ENCODE measurements around the gene APOL3. TPM values are rescaled to one million over a fixed set of nuclear protein-coding genes. Genes with fewer than 3 reads are reported as not detected.
"Not testable (repeated sequence)": the region's sequence is repeated elsewhere in the genome, so short reads cannot be mapped to it uniquely, and the experiment has no call there.

Gene APOL3, protein sequence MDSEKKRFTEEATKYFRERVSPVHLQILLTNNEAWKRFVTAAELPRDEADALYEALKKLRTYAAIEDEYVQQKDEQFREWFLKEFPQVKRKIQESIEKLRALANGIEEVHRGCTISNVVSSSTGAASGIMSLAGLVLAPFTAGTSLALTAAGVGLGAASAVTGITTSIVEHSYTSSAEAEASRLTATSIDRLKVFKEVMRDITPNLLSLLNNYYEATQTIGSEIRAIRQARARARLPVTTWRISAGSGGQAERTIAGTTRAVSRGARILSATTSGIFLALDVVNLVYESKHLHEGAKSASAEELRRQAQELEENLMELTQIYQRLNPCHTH
- total RNA-seq (1.3 and 2.7 TPM in 2 replicates), polyA plus RNA-seq (0.79 and 2.1 TPM in 2 replicates)

DNA sequence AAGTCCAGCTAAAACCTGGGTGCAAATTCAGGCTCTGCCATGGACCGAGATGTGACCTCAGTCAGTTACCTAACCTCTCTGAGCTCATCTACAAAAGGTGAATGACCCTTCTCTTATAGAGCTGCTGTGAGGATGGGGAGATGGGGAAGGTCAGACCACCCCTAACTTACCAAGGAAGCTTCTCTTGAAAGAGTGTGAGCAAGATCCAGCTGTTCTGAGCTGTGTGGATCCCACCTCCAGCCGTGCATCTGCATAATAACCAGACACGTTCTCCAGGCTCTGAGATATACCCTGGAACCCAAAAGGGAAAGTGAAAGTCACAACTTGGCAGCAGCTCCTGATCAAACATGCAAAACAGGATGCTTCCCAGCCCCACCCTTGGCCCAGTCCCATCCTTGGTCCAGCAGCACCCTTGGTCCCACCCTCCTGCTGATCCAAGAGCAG is at the start of gene APOL3:
TSS of gene APOL3 (minus strand) at position 257 of the 444 bp plus-strand sequence. CDS start 11,700 bp downstream, outside the sequence.
- Histone ChIP-seq H3K4me2 (no peak within 1 kb of the TSS), H3K27ac (no peak within 1 kb of the TSS), H3K27me3 (no peaks in the 10 kb centered on the region), H3K36me3 (replicated peaks; ENCODE audit: insufficient read depth, low read depth) (no peaks in the 10 kb centered on the region), H2AFZ (no peak within 1 kb of the TSS), H4K20me1 (ENCODE audit: insufficient read depth, poor library complexity, severe bottlenecking) (no peaks in the 10 kb centered on the region), H3K9me3 (ENCODE audit: low read depth) (no peaks in the 10 kb centered on the region), H3K9me2 (replicated peaks; ENCODE audit: insufficient read depth) (no peaks in the 10 kb centered on the region), H3K4me3 (no peak within 1 kb of the TSS), H3K79me2 (no peaks in the 10 kb centered on the region), H3K4me1 (ENCODE audit: insufficient read depth) (peaks cover 10% of the 10 kb centered on the region)
- WGBS (ENCODE audit: low lambda C conversion rate, missing lambda C conversion rate), result 69% methylated on average over 3 of the region's 3 CpGs
- TF ChIP-seq, protein P1, sequence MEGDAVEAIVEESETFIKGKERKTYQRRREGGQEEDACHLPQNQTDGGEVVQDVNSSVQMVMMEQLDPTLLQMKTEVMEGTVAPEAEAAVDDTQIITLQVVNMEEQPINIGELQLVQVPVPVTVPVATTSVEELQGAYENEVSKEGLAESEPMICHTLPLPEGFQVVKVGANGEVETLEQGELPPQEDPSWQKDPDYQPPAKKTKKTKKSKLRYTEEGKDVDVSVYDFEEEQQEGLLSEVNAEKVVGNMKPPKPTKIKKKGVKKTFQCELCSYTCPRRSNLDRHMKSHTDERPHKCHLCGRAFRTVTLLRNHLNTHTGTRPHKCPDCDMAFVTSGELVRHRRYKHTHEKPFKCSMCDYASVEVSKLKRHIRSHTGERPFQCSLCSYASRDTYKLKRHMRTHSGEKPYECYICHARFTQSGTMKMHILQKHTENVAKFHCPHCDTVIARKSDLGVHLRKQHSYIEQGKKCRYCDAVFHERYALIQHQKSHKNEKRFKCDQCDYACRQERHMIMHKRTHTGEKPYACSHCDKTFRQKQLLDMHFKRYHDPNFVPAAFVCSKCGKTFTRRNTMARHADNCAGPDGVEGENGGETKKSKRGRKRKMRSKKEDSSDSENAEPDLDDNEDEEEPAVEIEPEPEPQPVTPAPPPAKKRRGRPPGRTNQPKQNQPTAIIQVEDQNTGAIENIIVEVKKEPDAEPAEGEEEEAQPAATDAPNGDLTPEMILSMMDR (IDR thresholded peaks at IDR 0.05; ENCODE audit: poor library complexity), result no peak
- TF ChIP-seq EZH2phosphoT487 (IDR thresholded peaks at IDR 0.05; ENCODE audit: low read depth, severe bottlenecking, unreplicated experiment) (no peak), EZH2 (IDR thresholded peaks at IDR 0.05; ENCODE audit: borderline replicate concordance) (no peak)
- DNase-seq (ENCODE audit: low spot score), result no peak

DNA sequence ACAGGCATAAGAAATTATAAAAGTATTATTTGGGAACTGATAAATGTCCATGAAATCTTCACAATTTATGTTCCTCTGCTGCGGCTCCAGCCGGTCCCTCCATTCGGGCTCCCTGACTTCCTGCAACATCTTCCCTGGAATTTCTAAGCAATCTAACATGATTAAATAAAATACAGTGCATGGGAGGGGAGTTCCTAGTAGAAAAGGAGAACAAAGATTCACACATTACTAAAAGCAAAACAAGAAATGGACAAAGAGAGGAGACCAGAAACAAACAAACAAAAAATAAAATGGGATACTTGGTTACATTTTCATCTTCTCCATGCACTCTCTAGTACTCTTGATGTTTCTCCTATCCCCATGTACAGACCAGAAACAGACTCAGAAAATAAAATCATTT is 49.7 kb upstream of the APOL3 start:
- no peak overlapping the region for H2AFZ ChIP-seq
- no peak overlapping the region for H3K27ac ChIP-seq
- no peak for TF ChIP-seq EZH2phosphoT487 (IDR thresholded peaks at IDR 0.05; ENCODE audit: low read depth, severe bottlenecking, unreplicated experiment)
- TF ChIP-seq EZH2 (IDR thresholded peaks at IDR 0.05; ENCODE audit: borderline replicate concordance), result no peak
- TF ChIP-seq, protein P1 (IDR thresholded peaks at IDR 0.05; ENCODE audit: poor library complexity), result no peak
- H3K9me3 ChIP-seq (ENCODE audit: low read depth), result no peaks in the 10 kb centered on the region
- WGBS (ENCODE audit: low lambda C conversion rate, missing lambda C conversion rate), result 92% methylated on average over 3 of the region's 3 CpGs
- no peaks in the 10 kb centered on the region for H3K4me1 ChIP-seq (ENCODE audit: insufficient read depth)
- no peaks in the 10 kb centered on the region for H3K9me2 ChIP-seq (replicated peaks; ENCODE audit: insufficient read depth)
- no peak overlapping the region for H3K4me2 ChIP-seq
- no peaks in the 10 kb centered on the region for H3K79me2 ChIP-seq
- no peak for DNase-seq (ENCODE audit: low spot score)
- H3K27me3 ChIP-seq, result no peaks in the 10 kb centered on the region
- H3K4me3 ChIP-seq, result no peak overlapping the region
- H4K20me1 ChIP-seq (ENCODE audit: insufficient read depth, poor library complexity, severe bottlenecking), result no peaks in the 10 kb centered on the region
- H3K36me3 ChIP-seq (replicated peaks; ENCODE audit: insufficient read depth, low read depth), result no peaks in the 10 kb centered on the region

DNA sequence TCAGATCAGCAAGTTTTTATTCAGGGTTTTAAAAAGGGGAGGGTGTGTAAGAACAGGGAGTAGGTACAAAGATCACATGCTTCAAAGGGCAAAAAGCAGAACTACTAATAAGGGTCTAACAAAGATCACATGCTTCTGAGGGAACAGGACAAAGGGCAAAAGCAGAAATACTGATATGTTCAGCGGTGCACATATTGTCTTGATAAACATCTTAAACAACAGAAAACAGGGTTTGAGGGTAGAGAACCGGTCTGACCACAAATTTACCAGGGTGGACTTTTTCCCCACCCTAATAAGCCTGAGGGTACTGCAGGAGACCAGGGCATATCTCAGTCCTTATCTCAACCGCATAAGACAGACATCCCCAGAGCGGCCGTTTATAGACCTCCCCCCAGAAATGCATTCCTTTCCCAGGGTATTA is 48.9 kb upstream of the APOL3 start:
- not testable (repeated sequence) for H3K36me3 ChIP-seq (replicated peaks; ENCODE audit: insufficient read depth, low read depth); H3K27ac ChIP-seq; H3K4me2 ChIP-seq; H3K79me2 ChIP-seq; H3K4me3 ChIP-seq; H3K9me3 ChIP-seq (ENCODE audit: low read depth); H3K4me1 ChIP-seq (ENCODE audit: insufficient read depth); H2AFZ ChIP-seq; H3K27me3 ChIP-seq; DNase-seq (ENCODE audit: low spot score); H4K20me1 ChIP-seq (ENCODE audit: insufficient read depth, poor library complexity, severe bottlenecking); H3K9me2 ChIP-seq (replicated peaks; ENCODE audit: insufficient read depth)
- 67% methylated on average over 5 of the region's 5 CpGs for WGBS (ENCODE audit: low lambda C conversion rate, missing lambda C conversion rate)

DNA sequence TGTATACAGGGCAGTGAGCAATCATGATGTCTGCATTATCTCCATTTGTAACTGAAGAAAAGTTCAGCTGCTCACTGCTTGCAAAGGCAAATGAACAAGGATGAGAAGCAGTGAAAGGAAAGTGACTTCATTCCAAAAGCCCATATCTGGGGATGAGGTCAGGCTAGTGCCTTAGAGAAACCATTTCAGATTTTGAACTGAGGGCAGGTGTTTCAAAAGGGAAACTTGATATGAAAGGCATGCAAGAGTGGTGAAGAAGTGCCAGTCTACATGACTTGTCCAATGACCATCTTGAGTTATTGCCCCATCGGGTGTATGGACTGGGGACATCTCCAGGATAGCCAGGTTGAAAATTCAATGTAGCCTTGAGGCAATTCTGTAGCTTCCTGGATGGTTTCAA is 48.4 kb upstream of the APOL3 start:
- Histone ChIP-seq H3K9me3 (ENCODE audit: low read depth) (no peaks in the 10 kb centered on the region), H3K4me3 (no peak overlapping the region), H3K27ac (no peak overlapping the region), H3K79me2 (no peaks in the 10 kb centered on the region), H2AFZ (no peak overlapping the region), H3K27me3 (no peaks in the 10 kb centered on the region), H4K20me1 (ENCODE audit: insufficient read depth, poor library complexity, severe bottlenecking) (no peaks in the 10 kb centered on the region), H3K9me2 (replicated peaks; ENCODE audit: insufficient read depth) (no peaks in the 10 kb centered on the region), H3K4me2 (no peak overlapping the region), H3K4me1 (ENCODE audit: insufficient read depth) (no peaks in the 10 kb centered on the region), H3K36me3 (replicated peaks; ENCODE audit: insufficient read depth, low read depth) (no peaks in the 10 kb centered on the region)
- no peak for TF ChIP-seq EZH2phosphoT487 (IDR thresholded peaks at IDR 0.05; ENCODE audit: low read depth, severe bottlenecking, unreplicated experiment)
- TF ChIP-seq, protein P1 (IDR thresholded peaks at IDR 0.05; ENCODE audit: poor library complexity), result no peak
- TF ChIP-seq EZH2 (IDR thresholded peaks at IDR 0.05; ENCODE audit: borderline replicate concordance), result no peak
- WGBS (ENCODE audit: low lambda C conversion rate, missing lambda C conversion rate), result 96% methylated on average over 1 of the region's 1 CpG
- DNase-seq (ENCODE audit: low spot score), result no peak

Data from hepatocyte (in vitro differentiated cells).